ENCODE data around the gene PRKD1.
A peak's percentile ranks its signal among the peaks of the same experiment; 100 is the strongest.

- no peak for TF ChIP-seq EP300 (IDR thresholded peaks at IDR 0.05)
- peak; percentile 40 to 63 (median 60) for TF ChIP-seq CTCF (IDR thresholded peaks at IDR 0.05)
- TF ChIP-seq POLR2A (IDR thresholded peaks at IDR 0.05) = no peak
Observed at GRCh38 chr14:29548948-29549370, 378.7 kb downstream of the PRKD1 start.

Measured in tibial nerve (tissue), 4 donors.